Tibial nerve (tissue), 4 donors: ENCODE results near the gene CADPS2. TPM values are rescaled to one million over a fixed set of nuclear protein-coding genes. Genes with fewer than 3 reads are reported as not detected.

Experiments used
- DNase-seq, 2 donors: peaks; one replicate each; pipeline ENCODE4 v3.0.0-alpha.2; 2019; ENCODE audit warnings: low spot score in 2 of 2
- H3K27ac ChIP-seq, 4 donors: fragments of 200-600 bp; sonication (generic) in 3 of 4; one replicate each; pipeline ENCODE4 v1.5.1; 2017 to 2019; ENCODE audit warnings: mild to moderate bottlenecking in 1 of 4
- H3K27me3 ChIP-seq, 2 donors: fragments of 200-600 bp; sonication (generic) in 1 of 2; one replicate each; pipeline versions ENCODE4 v1.5.1 to v1.6.0; 2017 to 2019
- H3K36me3 ChIP-seq, 3 donors: fragments of 200-600 bp; sonication (generic); one replicate each; pipeline ENCODE4 v1.5.1; 2018 to 2019
- H3K4me1 ChIP-seq, 4 donors: fragments of 200-600 bp; sonication (generic) in 3 of 4; one replicate each; pipeline ENCODE4 v1.5.1; 2017 to 2019
- H3K4me3 ChIP-seq, 4 donors: fragments of 200-600 bp; sonication (generic) in 3 of 4; one replicate each; pipeline ENCODE4 v1.5.1; 2017 to 2019; ENCODE audit warnings: mild to moderate bottlenecking in 1 of 4, moderate library complexity in 1 of 4
- H3K9me3 ChIP-seq, 4 donors: fragments of 200-600 bp; sonication (generic) in 3 of 4; one replicate each; pipeline ENCODE4 v1.5.1; 2017 to 2019
- EP300 ChIP-seq, 2 donors: sonication (generic); formaldehyde crosslinking; IDR thresholded peaks; one replicate each; pipeline ENCODE4 v1.6.1; 2017; ENCODE audit warnings: antibody characterized with exemption in 2 of 2, mild to moderate bottlenecking in 1 of 2
- POLR2A ChIP-seq, 2 donors: fragments of 450-650 bp; IDR thresholded peaks; one replicate each; pipeline ENCODE4 v1.6.1; 2017; ENCODE audit warnings: antibody characterized with exemption in 2 of 2, mild to moderate bottlenecking in 2 of 2, moderate library complexity in 2 of 2
- WGBS, 2 donors: methylation state at CpG; one replicate each; pipeline ENCODE4 v1.1.5; 2018; 5-methylcytosine and 5-hydroxymethylcytosine counted together
- total RNA-seq, 4 donors: library from RNA; depleted of rRNA; stranded (reverse); fragments of >200 nt; gene quantifications; one replicate each; pipeline ENCODE4 v1.1.0, GENCODE V29; 2016
- TF ChIP-seq, protein P1 (sequence below), 5 experiments: fragments of 200-600 bp in 3 of 5; fragments of 450-650 bp in 2 of 5; sonication (generic) in 3 of 5; IDR thresholded peaks; one replicate each; pipeline ENCODE4 v1.5.1; 2016 to 2019; ENCODE audit warnings: antibody characterized with exemption in 5 of 5, mild to moderate bottlenecking in 3 of 5, moderate library complexity in 2 of 5

The CADPS2 gene
- total RNA-seq, 4 donors from 2014 or later = 20.3 to 44.4 (median 27.1) TPM

GRCh38 chr7:122618585-122619189 is 267.6 kb downstream of the CADPS2 start:
- TF ChIP-seq, protein P1, sequence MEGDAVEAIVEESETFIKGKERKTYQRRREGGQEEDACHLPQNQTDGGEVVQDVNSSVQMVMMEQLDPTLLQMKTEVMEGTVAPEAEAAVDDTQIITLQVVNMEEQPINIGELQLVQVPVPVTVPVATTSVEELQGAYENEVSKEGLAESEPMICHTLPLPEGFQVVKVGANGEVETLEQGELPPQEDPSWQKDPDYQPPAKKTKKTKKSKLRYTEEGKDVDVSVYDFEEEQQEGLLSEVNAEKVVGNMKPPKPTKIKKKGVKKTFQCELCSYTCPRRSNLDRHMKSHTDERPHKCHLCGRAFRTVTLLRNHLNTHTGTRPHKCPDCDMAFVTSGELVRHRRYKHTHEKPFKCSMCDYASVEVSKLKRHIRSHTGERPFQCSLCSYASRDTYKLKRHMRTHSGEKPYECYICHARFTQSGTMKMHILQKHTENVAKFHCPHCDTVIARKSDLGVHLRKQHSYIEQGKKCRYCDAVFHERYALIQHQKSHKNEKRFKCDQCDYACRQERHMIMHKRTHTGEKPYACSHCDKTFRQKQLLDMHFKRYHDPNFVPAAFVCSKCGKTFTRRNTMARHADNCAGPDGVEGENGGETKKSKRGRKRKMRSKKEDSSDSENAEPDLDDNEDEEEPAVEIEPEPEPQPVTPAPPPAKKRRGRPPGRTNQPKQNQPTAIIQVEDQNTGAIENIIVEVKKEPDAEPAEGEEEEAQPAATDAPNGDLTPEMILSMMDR (IDR thresholded peaks at IDR 0.05) = no peak
- TF ChIP-seq EP300 (IDR thresholded peaks at IDR 0.05) (no peak), POLR2A (IDR thresholded peaks at IDR 0.05) (no peak)
- H3K9me3 ChIP-seq = no peaks in the 10 kb centered on the region
- WGBS, 2 donors = 76 to 83% methylated on average over 2 of the region's 2 CpGs

GRCh38 chr7:122616951-122617350 is 269.3 kb downstream of the CADPS2 start:
- Histone ChIP-seq H3K36me3 (no peaks in the 10 kb centered on the region), H3K4me3 (no peak overlapping the region), H3K9me3 (no peaks in the 10 kb centered on the region), H3K27me3 (no peaks in the 10 kb centered on the region), H3K4me1 (no peaks in the 10 kb centered on the region), H3K27ac (no peak overlapping the region)
- no peak for TF ChIP-seq EP300 (IDR thresholded peaks at IDR 0.05)
- TF ChIP-seq POLR2A (IDR thresholded peaks at IDR 0.05) = no peak
- TF ChIP-seq, protein P1 (IDR thresholded peaks at IDR 0.05) = no peak
- DNase-seq = no peak
- 43 to 47% methylated on average over 3 of the region's 3 CpGs for WGBS, 2 donors

More at GRCh38 chr7:122618585-122619189, 267.6 kb downstream of the CADPS2 start:
- H3K27ac ChIP-seq = no peak overlapping the region
- no peak overlapping the region for H3K4me3 ChIP-seq
- H3K36me3 ChIP-seq = no peaks in the 10 kb centered on the region
- H3K27me3 ChIP-seq = no peaks in the 10 kb centered on the region
- H3K4me1 ChIP-seq = no peaks in the 10 kb centered on the region
- DNase-seq = no peak

- H3K27me3 ChIP-seq = no peaks in the 10 kb centered on the region
- WGBS, 2 donors = 85 to 92% methylated on average over 2 of the region's 2 CpGs
- H3K27ac ChIP-seq = no peak overlapping the region
- H3K36me3 ChIP-seq = no peaks in the 10 kb centered on the region
- DNase-seq = no peak
- TF ChIP-seq POLR2A (IDR thresholded peaks at IDR 0.05) (no peak), EP300 (IDR thresholded peaks at IDR 0.05) (no peak)
- TF ChIP-seq, protein P1 (IDR thresholded peaks at IDR 0.05) = no peak
- peaks cover 0 to 3% (median 0%) of the 10 kb centered on the region in 4 donors for H3K9me3 ChIP-seq
- no peak overlapping the region for H3K4me3 ChIP-seq
- H3K4me1 ChIP-seq = no peaks in the 10 kb centered on the region
Observed at GRCh38 chr7:122605929-122606328, 280.3 kb downstream of the CADPS2 start.

DNA sequence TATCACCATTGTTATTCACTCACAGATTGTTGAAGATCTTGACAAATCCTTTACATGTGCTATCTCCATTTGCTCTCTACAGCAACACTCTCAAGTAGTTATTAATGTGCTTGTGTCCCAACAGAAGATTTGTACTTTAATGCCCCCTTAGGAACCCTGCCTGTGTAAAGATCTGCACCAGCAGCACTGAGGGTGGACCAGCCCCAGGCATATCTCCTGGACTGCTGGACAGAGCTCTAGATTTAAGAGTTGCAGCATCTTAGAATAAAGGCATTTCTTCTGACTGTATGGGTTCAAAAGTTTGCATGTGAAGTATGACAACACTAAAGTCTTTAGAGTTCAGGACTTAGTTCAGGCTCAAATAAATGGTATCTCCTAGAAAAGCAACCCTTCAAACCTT is 282.0 kb downstream of the CADPS2 start:
- no peak for DNase-seq
- no peaks in the 10 kb centered on the region for H3K36me3 ChIP-seq
- H3K9me3 ChIP-seq = no peaks in the 10 kb centered on the region
- H3K4me3 ChIP-seq = no peak overlapping the region
- no peaks in the 10 kb centered on the region for H3K27me3 ChIP-seq
- H3K27ac ChIP-seq = no peak overlapping the region
- no peak for TF ChIP-seq EP300 (IDR thresholded peaks at IDR 0.05)
- no peak for TF ChIP-seq POLR2A (IDR thresholded peaks at IDR 0.05)
- TF ChIP-seq, protein P1 (IDR thresholded peaks at IDR 0.05) = no peak
- no peaks in the 10 kb centered on the region for H3K4me1 ChIP-seq

DNA sequence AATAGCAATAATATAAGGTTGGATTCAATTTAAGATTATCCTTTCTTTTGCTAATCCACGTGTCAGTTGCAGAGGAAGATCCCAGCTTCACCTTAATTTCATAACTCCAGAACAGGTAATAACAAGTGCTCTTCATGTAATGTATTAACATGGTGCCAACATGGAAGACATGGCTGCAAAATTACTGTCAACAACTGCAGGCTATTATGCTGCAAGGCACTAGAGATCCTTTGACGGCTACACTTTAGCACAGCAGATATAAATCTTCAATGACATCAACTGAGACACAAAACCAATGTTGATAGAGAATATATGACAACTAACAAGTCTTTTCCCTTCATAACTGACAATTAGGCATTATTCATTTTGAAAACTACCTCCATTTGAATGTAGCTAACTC is 283.5 kb downstream of the CADPS2 start:
- TF ChIP-seq EP300 (IDR thresholded peaks at IDR 0.05) (no peak), POLR2A (IDR thresholded peaks at IDR 0.05) (no peak)
- TF ChIP-seq, protein P1 (IDR thresholded peaks at IDR 0.05) = no peak
- no peak for DNase-seq
- no peaks in the 10 kb centered on the region for H3K4me1 ChIP-seq
- H3K27ac ChIP-seq = no peak overlapping the region
- no peaks in the 10 kb centered on the region for H3K36me3 ChIP-seq
- H3K27me3 ChIP-seq = no peaks in the 10 kb centered on the region
- H3K9me3 ChIP-seq = no peaks in the 10 kb centered on the region
- WGBS, 2 donors = 59 to 60% methylated on average over 2 of the region's 2 CpGs
- H3K4me3 ChIP-seq = no peak overlapping the region
